Esophagus (tissue), 2 donors: ENCODE results near the gene SMYD3. TPM values are rescaled to one million over a fixed set of nuclear protein-coding genes. Genes with fewer than 3 reads are reported as not detected.

Source experiments
- H3K27ac ChIP-seq, 2 donors: one replicate each; pipeline ENCODE4 v1.5.1; 2013; ENCODE audit warnings: low read depth in 2 of 2, mild to moderate bottlenecking in 2 of 2, inconsistent platforms in 1 of 2, low read length in 1 of 2, moderate library complexity in 1 of 2
- H3K27me3 ChIP-seq, 2 donors: one replicate each; pipeline ENCODE4 v1.6.1; 2013; ENCODE audit warnings: low read length in 2 of 2, control low read depth in 1 of 2, mild to moderate bottlenecking in 1 of 2; ENCODE audit not compliant: insufficient read depth in 2 of 2, control insufficient read depth in 1 of 2
- H3K36me3 ChIP-seq, 2 donors: one replicate each; pipeline ENCODE4 v1.6.1; 2013; ENCODE audit warnings: low read length in 1 of 2; ENCODE audit not compliant: control insufficient read depth in 2 of 2, insufficient read depth in 2 of 2
- H3K4me1 ChIP-seq, 2 donors: one replicate each; pipeline ENCODE4 v1.6.1; 2013; ENCODE audit warnings: low read length in 1 of 2; ENCODE audit not compliant: control insufficient read depth in 2 of 2, insufficient read depth in 2 of 2
- H3K4me3 ChIP-seq, 2 donors: one replicate each; pipeline ENCODE4 v1.5.1; 2013; ENCODE audit warnings: low read length in 2 of 2, mild to moderate bottlenecking in 2 of 2, low read depth in 1 of 2, moderate library complexity in 1 of 2
- H3K9me3 ChIP-seq, 2 donors: one replicate each; pipeline ENCODE4 v1.6.1; 2013; ENCODE audit warnings: mild to moderate bottlenecking in 2 of 2, low read depth in 1 of 2, low read length in 1 of 2, moderate library complexity in 1 of 2; ENCODE audit not compliant: control insufficient read depth in 2 of 2, insufficient read depth in 1 of 2
- WGBS, 2 donors: extraction: QIAGEN DNeasy Blood & Tissue Kit; methylation state at CpG; one replicate each; pipeline ENCODE4 v1.1.7; 2013; 5-methylcytosine and 5-hydroxymethylcytosine counted together
- polyA plus RNA-seq, 2 donors: library from polyadenylated mRNA; stranded (reverse); fragments of 200-250 nt; gene quantifications; one replicate each; pipeline ENCODE4 v1.2.3, GENCODE V29; 2013
- donor health status: healthy with polysubstance abuse.
- donor health status: Bipolar disorder and iron deficiency.

The SMYD3 gene
- polyA plus RNA-seq, 2 donors = 5.0 to 5.7 TPM

GRCh38 chr1:246428542-246429308, 78.4 kb downstream of the SMYD3 start:
- Histone ChIP-seq H3K4me3 (no peak overlapping the region), H3K36me3 (no peaks in the 10 kb centered on the region), H3K27ac (no peak overlapping the region), H3K27me3 (no peaks in the 10 kb centered on the region), H3K9me3 (no peaks in the 10 kb centered on the region), H3K4me1 (no peaks in the 10 kb centered on the region)
- whole genome bisulfite sequencing, 2 donors = 69 to 70% methylated on average over 9 of the region's 9 CpGs

- H3K36me3 ChIP-seq = no peaks in the 10 kb centered on the region
- no peaks in the 10 kb centered on the region for H3K27me3 ChIP-seq
- no peak overlapping the region for H3K4me3 ChIP-seq
- 92 to 96% methylated on average over 3 of the region's 3 CpGs for WGBS, 2 donors
- H3K27ac ChIP-seq = no peak overlapping the region
- H3K4me1 ChIP-seq = no peaks in the 10 kb centered on the region
- H3K9me3 ChIP-seq = no peaks in the 10 kb centered on the region
Measured at GRCh38 chr1:246427611-246428010, 79.5 kb downstream of the SMYD3 start.

GRCh38 chr1:246425895-246426294, 81.2 kb downstream of the SMYD3 start:
- 80 to 95% methylated on average over 3 of the region's 3 CpGs for WGBS, 2 donors
- no peaks in the 10 kb centered on the region for H3K9me3 ChIP-seq
- H3K27me3 ChIP-seq = no peaks in the 10 kb centered on the region
- no peak overlapping the region for H3K27ac ChIP-seq
- no peak overlapping the region for H3K4me3 ChIP-seq
- no peaks in the 10 kb centered on the region for H3K36me3 ChIP-seq
- no peaks in the 10 kb centered on the region for H3K4me1 ChIP-seq

DNA sequence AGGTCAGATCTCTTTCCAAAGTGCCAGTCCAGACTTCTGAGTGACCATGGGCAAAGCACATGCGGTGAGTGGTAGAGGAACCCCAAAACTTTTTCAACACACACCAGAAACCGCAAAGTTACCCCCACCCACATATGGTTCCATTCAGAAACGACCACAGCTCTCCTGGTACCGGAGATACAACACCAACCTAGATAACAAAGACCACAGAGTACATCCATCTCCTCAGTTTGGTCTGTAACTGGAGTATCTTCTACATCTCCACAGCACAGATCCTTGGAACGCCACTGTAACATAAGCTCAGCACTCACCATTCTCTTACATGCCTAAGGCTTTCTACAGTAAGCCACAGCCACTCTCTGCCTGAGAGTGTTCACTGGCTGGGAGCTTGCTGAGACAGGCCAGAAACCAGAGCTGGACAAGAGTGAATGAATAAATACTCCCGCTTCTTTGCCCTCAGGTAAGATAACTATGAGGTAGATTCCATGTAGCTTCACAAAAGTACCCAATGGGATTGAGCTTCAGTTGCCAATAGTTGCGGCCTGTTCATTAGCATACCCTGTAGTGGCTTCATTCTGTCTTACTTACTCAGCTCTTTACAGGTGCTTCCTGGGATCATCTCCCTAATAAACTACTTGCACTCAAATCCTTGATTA, 81.8 kb downstream of the SMYD3 start:
- Histone ChIP-seq H3K27ac (no peak overlapping the region), H3K27me3 (no peaks in the 10 kb centered on the region), H3K4me3 (no peak overlapping the region), H3K36me3 (no peaks in the 10 kb centered on the region), H3K4me1 (no peaks in the 10 kb centered on the region), H3K9me3 (no peaks in the 10 kb centered on the region)
- 73 to 83% methylated on average over 7 of the region's 7 CpGs for WGBS, 2 donors

DNA sequence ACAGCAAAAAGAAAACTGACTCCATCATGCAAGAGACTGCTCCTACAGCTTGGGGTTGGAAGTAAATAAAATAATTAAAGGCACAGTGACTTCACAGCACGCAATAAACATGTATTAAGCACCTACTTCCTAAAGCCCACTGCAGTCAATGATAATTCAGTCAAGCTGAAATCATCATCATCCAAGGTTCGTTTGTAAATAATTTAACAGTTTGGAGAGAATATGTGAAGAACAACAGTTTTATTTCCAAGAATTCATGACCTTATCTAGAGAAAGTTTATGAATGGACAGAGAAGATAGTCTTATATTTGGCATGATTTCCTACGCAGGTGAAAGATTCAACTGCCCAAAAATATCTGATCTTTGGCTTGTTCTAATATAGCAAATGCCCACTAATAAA, 86.8 kb downstream of the SMYD3 start:
- Histone ChIP-seq H3K4me1 (no peaks in the 10 kb centered on the region), H3K36me3 (no peaks in the 10 kb centered on the region), H3K9me3 (no peaks in the 10 kb centered on the region), H3K4me3 (no peak overlapping the region), H3K27me3 (no peaks in the 10 kb centered on the region), H3K27ac (no peak overlapping the region)
- 90 to 91% methylated on average over 3 of the region's 3 CpGs for WGBS, 2 donors

GRCh38 chr1:246418565-246419312, 88.3 kb downstream of the SMYD3 start:
- Histone ChIP-seq H3K4me1 (no peaks in the 10 kb centered on the region), H3K36me3 (no peaks in the 10 kb centered on the region), H3K9me3 (no peaks in the 10 kb centered on the region), H3K27ac (no peak overlapping the region), H3K27me3 (no peaks in the 10 kb centered on the region), H3K4me3 (no peak overlapping the region)
- 96% methylated on average over 19 of the region's 19 CpGs for WGBS, 2 donors

DNA sequence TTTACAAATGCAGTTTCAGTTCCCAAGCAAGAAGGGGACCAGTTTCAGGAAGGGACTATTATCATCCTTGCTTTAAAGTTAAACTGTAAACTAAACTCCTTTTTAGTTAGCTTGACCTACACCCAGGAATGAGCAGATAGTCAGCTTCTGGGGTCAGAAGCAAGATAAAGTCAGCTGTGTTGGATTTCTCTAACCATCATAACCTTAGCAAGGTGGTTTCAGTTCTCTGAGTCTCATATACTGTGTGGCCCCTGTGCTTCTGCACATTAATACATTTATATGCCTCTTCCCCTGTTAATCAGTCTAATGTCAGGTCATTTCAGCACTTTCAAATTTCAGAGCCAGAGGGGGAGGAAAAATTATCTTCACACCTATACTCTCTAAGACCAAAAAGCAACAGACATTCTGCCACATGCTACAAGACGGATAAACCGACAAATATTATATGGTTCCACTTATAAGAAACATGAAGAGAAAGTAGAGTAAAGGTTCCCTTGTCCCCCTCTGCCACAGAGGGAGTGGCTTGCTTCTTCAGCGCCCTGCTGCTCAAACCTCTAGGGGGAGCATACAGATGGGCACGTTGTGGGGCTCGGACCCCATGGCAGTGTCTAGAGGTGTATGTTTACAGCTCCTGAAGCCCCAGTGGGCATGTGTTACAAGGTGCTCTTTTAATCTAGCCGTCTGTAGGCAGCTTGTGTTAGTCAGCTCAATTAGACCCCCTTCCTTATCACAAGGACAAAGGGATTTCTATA, 89.1 kb downstream of the SMYD3 start:
- WGBS, 2 donors = 95% methylated on average over 6 of the region's 6 CpGs
- Histone ChIP-seq H3K4me1 (no peaks in the 10 kb centered on the region), H3K27ac (no peak overlapping the region)

DNA sequence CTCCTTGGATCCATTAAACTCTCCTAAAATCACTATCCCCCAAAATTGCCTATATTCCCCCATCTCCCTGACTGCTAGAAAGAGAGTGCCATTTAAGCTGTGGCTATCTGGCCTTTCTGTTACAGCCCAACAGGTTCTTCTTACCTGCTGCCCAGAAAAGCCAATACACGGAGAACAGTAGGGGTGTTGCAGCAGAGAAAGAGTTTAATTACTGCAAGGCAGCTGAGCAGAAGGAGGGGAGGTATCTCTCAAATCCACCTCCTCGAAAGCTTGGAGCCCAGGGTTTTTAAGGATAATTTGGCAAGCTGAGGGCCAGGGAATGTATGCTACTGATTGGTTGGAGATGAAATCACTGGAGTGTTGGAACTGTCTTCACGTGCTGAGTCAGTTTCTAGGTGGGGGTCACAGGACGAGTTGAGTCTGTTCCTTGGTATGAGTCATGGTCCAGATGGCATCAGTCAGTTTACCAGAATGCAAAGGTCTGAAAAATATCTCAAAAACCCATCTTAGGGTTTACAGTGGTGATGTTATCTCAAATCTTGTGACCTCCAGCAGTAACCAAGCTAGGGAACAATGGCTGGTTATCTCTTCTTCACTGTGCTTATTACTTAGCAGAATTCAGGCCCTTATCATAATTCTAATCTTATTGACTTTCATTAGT, 89.8 kb downstream of the SMYD3 start:
- H3K9me3 ChIP-seq = no peaks in the 10 kb centered on the region

More for the DNA sequence above, 89.1 kb downstream of the SMYD3 start:
- Histone ChIP-seq H3K27me3 (no peaks in the 10 kb centered on the region), H3K9me3 (no peaks in the 10 kb centered on the region), H3K4me3 (no peak overlapping the region), H3K36me3 (no peaks in the 10 kb centered on the region)

GRCh38 chr1:246416261-246416660, 90.8 kb downstream of the SMYD3 start:
- H3K9me3 ChIP-seq = no peaks in the 10 kb centered on the region
- no peaks in the 10 kb centered on the region for H3K4me1 ChIP-seq
- WGBS, 2 donors = 64 to 76% methylated on average over 1 of the region's 1 CpG
- no peaks in the 10 kb centered on the region for H3K27me3 ChIP-seq
- H3K36me3 ChIP-seq = no peaks in the 10 kb centered on the region
- H3K4me3 ChIP-seq = no peak overlapping the region
- H3K27ac ChIP-seq = no peak overlapping the region

More for the DNA sequence above, 89.8 kb downstream of the SMYD3 start:
- Histone ChIP-seq H3K36me3 (no peaks in the 10 kb centered on the region), H3K27me3 (no peaks in the 10 kb centered on the region), H3K4me1 (no peaks in the 10 kb centered on the region), H3K27ac (no peak overlapping the region), H3K4me3 (no peak overlapping the region)
- WGBS, 2 donors = 65 to 67% methylated on average over 4 of the region's 4 CpGs
